ENCODE results near the gene GNAI1.

GNAI1 gene

GRCh38 chr7:80137410-80137809 is 2.8 kb downstream of the GNAI1 start:
- TF ChIP-seq, protein P1, sequence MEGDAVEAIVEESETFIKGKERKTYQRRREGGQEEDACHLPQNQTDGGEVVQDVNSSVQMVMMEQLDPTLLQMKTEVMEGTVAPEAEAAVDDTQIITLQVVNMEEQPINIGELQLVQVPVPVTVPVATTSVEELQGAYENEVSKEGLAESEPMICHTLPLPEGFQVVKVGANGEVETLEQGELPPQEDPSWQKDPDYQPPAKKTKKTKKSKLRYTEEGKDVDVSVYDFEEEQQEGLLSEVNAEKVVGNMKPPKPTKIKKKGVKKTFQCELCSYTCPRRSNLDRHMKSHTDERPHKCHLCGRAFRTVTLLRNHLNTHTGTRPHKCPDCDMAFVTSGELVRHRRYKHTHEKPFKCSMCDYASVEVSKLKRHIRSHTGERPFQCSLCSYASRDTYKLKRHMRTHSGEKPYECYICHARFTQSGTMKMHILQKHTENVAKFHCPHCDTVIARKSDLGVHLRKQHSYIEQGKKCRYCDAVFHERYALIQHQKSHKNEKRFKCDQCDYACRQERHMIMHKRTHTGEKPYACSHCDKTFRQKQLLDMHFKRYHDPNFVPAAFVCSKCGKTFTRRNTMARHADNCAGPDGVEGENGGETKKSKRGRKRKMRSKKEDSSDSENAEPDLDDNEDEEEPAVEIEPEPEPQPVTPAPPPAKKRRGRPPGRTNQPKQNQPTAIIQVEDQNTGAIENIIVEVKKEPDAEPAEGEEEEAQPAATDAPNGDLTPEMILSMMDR (conservative IDR thresholded peaks at IDR 0.05; ENCODE audit: low read depth, low read length) = no peak
- H3K4me3 ChIP-seq (ENCODE audit: low read length) = peak overlapping the region; percentile 99
- DNase-seq (ENCODE audit: low read depth) = no peak

DNA sequence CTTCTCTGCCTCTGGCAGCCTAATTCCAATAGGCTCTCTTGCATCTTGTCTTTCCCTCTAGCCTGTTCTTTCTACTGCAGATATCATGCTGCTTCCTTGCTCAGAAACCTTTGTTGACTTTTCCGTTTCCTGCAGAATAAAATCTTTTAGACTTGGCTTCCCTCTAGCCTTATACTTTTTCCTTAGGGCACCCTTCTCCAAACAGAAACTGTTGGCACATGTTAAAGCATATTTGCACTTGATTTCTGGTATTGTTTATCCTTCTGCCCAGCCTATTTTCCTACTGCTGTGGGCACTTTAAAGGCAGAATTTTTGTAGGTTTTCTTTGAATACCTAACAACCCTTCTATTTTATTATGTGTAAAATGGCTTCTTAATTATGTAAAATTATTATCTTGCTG is 4.6 kb downstream of the GNAI1 start:
- no peak for DNase-seq (ENCODE audit: low read depth)
- TF ChIP-seq, protein P1 (conservative IDR thresholded peaks at IDR 0.05; ENCODE audit: low read depth, low read length) = no peak
- H3K4me3 ChIP-seq (ENCODE audit: low read length) = peak overlapping the region; percentile 4

DNA sequence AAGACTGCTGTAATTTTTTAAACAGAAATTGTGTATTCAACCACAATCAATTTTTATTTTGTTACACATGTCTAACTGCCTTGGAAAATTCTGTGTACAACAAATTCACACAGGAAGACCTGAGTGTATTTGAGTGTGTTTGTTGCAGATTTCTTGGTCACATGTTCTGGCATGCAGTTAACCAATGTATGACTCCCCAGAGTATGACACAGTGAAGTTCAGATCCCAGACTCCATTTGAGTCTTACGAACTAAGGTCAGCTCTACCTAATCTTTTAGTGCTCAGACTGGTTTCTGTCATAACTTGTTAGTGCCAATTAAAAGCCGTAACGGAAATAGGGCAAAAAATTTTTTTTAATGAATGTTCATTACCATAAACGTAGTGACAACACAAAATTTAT is 5.8 kb downstream of the GNAI1 start:
- TF ChIP-seq, protein P1 (conservative IDR thresholded peaks at IDR 0.05; ENCODE audit: low read depth, low read length) = no peak
- H3K4me3 ChIP-seq (ENCODE audit: low read length) = no peak overlapping the region
- no peak for DNase-seq (ENCODE audit: low read depth)

GRCh38 chr7:80141376-80141775 is 6.7 kb downstream of the GNAI1 start:
- DNase-seq (ENCODE audit: low read depth) = no peak
- TF ChIP-seq, protein P1 (conservative IDR thresholded peaks at IDR 0.05; ENCODE audit: low read depth, low read length) = no peak

DNA sequence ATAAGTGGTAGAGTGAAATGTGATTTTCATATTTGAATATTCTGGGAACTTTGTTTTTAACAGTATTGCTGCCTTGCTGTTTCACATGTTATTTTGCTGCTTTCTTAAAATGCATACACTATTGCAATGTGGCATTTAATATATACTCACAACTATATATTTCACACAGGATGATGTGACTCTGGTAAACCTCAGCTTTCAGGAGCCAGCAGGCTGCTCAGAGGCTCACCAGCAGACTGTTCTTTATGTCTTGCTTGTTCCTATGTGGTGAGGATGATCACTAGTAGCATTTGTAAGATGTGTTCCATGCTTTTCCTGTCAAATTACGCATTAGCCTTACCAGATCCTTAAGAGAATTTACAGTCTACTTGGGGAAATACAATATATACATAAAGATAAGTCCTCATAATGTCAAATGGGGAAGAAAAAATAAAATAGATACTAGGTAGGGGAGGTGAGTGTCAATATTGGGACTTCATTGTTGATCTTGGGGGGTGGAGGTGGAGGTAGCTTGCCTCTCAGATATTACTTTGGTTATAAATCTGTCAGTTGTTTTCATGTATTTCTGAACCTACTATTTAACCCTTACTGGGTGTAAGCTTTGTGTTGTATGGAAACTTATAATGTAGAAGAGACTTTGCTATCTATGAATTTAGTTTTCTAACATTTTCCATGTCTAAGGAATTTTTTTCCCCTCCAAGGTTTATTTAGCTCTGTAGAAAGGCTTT is 8.4 kb downstream of the GNAI1 start:
- no peak for DNase-seq (ENCODE audit: low read depth)
- no peak overlapping the region for H3K4me3 ChIP-seq (ENCODE audit: low read length)
- TF ChIP-seq, protein P1 (conservative IDR thresholded peaks at IDR 0.05; ENCODE audit: low read depth, low read length) = no peak

More at GRCh38 chr7:80141376-80141775, 6.7 kb downstream of the GNAI1 start:
- H3K4me3 ChIP-seq (ENCODE audit: low read length) = no peak overlapping the region

DNA sequence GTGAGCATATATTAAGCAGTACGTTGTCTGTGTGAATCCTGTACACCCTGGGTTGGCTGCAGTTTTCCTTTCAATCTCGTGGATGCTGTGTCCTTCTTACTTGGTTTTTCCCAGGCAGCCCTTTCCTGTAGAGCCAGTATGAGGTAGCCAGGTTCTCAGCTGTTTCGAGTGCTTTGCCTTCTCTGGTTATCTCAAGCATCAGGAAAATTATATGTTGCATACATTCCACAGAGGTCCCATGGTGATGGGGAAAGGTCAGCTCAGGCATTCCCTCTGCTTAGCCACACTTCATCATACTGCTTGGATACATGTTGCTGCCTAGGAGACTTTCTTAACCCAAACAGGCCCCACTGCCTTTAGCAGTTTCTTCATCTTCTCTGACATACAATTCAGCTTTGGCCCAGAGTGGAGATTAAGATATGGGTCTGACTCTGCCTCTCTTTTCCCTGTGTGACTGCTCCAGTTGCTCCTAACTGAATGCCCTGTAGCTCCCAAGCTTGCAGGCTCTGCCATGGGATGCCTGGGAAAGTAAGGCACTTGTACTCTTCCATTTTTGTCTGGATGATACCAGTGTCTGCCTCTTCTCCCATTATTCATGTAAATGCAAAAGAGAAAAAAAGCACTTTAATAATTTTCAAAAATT is 11.3 kb downstream of the GNAI1 start:
- DNase-seq (ENCODE audit: low read depth) = peak; percentile 90
- TF ChIP-seq, protein P1 (conservative IDR thresholded peaks at IDR 0.05; ENCODE audit: low read depth, low read length) = no peak
- H3K4me3 ChIP-seq (ENCODE audit: low read length) = no peak overlapping the region
